Measurements from ENCODE around the gene GPBP1. TPM values are rescaled to one million over a fixed set of nuclear protein-coding genes. Genes with fewer than 3 reads are reported as not detected.
"Not testable (repeated sequence)": the region's sequence is repeated elsewhere in the genome, so short reads cannot be mapped to it uniquely, and the experiment has no call there.

GPBP1 gene
- total and polyA plus RNA-seq, 7 donors, result 37.3 to 74.0 (median 53.1) TPM

DNA sequence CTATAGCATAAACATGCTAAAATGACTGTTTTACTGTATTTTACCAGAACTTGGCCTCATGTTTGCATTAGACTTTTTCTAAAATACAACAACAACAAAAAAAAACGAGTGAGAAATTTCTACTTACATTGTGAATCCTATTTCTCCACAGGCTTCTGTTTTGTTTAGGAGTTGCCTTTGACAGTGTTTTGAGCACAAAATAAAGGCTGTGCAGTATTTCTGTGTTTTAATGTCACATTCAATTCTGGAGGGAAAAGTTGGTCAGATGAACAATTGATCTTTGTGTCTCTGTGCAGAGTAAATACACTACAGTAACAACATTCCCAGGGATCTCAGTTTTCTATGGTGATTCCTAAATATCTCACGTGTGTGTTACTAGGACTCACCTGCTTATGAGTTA lies 131.1 kb downstream of the GPBP1 start:
- H3K4me3 ChIP-seq, result no peak overlapping the region
- no peaks in the 10 kb centered on the region for H3K36me3 ChIP-seq (ENCODE audit: insufficient read depth in 1 of 2, low read depth in 1 of 2)
- 61 to 73% (median 61%) methylated on average over 2 of the region's 2 CpGs for WGBS, 3 donors
- ATAC-seq (no peak), DNase-seq (no peak)
- TF ChIP-seq, protein P1, sequence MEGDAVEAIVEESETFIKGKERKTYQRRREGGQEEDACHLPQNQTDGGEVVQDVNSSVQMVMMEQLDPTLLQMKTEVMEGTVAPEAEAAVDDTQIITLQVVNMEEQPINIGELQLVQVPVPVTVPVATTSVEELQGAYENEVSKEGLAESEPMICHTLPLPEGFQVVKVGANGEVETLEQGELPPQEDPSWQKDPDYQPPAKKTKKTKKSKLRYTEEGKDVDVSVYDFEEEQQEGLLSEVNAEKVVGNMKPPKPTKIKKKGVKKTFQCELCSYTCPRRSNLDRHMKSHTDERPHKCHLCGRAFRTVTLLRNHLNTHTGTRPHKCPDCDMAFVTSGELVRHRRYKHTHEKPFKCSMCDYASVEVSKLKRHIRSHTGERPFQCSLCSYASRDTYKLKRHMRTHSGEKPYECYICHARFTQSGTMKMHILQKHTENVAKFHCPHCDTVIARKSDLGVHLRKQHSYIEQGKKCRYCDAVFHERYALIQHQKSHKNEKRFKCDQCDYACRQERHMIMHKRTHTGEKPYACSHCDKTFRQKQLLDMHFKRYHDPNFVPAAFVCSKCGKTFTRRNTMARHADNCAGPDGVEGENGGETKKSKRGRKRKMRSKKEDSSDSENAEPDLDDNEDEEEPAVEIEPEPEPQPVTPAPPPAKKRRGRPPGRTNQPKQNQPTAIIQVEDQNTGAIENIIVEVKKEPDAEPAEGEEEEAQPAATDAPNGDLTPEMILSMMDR (IDR thresholded peaks at IDR 0.05), result no peak
- H3K27ac ChIP-seq, result no peak overlapping the region
- H3K27me3 ChIP-seq (ENCODE audit: insufficient read depth in 3 of 3, low read length in 2 of 3), result no peaks in the 10 kb centered on the region
- H3K4me1 ChIP-seq, result no peaks in the 10 kb centered on the region
- intact Hi-C loops (cut with DNase I), result loop anchor here in 1 of 2 donors (10.0 kb wide), 1 partner anchor 470 kb away; no protein-coding TSS in a partner anchor
- H3K9me3 ChIP-seq, result peaks cover 6% of the 10 kb centered on the region

DNA sequence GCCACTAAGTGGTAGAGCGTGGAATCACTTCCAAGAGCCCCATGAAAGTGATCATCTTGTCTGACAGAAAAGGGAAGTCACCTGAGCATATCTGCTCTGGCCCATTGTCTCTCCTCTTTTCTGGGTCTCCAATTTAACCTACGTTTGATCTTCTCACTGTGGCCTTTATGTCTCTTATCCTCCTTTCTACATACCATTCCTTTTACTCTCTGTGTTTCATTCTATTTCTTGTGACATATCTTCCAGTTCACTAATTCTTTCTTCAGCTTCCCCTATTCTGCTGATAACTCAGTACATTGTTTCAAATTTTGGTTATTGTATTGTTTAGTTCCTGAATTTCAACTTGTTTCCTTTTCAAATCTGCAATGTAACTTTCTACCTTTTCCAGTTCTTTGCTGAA lies 132.5 kb downstream of the GPBP1 start:
- Histone ChIP-seq H3K4me3 (no peak overlapping the region), H3K4me1 (no peaks in the 10 kb centered on the region), H3K9me3 (peaks cover 6% of the 10 kb centered on the region), H3K27ac (no peak overlapping the region), H3K36me3 (ENCODE audit: insufficient read depth in 1 of 2, low read depth in 1 of 2) (no peaks in the 10 kb centered on the region), H3K27me3 (ENCODE audit: insufficient read depth in 3 of 3, low read length in 2 of 3) (no peaks in the 10 kb centered on the region)
- intact Hi-C loops (cut with DNase I), result loop anchor here in 1 of 2 donors (10.0 kb wide), 1 partner anchor 468 kb away; no protein-coding TSS in a partner anchor
- TF ChIP-seq, protein P1 (IDR thresholded peaks at IDR 0.05), result no peak
- 87 to 97% (median 93%) methylated on average over 2 of the region's 2 CpGs for WGBS, 3 donors
- no peak for DNase-seq
- ATAC-seq, result no peak

DNA sequence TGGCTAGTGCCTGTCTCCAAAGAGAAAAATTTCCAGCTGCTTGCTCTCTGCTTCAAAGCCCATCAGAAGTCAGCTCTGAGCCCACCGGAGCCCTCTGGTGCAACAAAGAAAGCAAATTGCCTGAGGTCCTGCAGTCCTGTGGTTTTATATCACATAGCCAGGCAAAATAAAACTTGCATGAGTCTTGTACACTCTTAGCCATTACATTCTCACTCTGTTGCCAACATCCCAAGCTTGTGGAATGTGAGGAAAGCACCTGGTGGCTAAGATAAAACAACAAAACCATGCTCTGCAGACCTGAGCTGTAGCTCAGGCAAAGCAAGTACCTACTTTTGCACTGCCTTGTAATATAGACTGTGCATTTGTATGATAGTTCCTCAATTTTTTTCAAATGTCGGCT lies 133.7 kb downstream of the GPBP1 start:
- no peak overlapping the region for H3K4me3 ChIP-seq
- TF ChIP-seq, protein P1 (IDR thresholded peaks at IDR 0.05), result no peak
- WGBS, 3 donors, result 89 to 92% (median 91%) methylated on average over 2 of the region's 2 CpGs
- no peak for DNase-seq
- no peak for ATAC-seq
- no peaks in the 10 kb centered on the region for H3K36me3 ChIP-seq (ENCODE audit: insufficient read depth in 1 of 2, low read depth in 1 of 2)
- no peaks in the 10 kb centered on the region for H3K4me1 ChIP-seq
- H3K27me3 ChIP-seq (ENCODE audit: insufficient read depth in 3 of 3, low read length in 2 of 3), result no peaks in the 10 kb centered on the region
- H3K27ac ChIP-seq, result no peak overlapping the region
- peaks cover 6% of the 10 kb centered on the region for H3K9me3 ChIP-seq
- intact Hi-C loops (cut with DNase I), result loop anchor here in 1 of 2 donors (10.0 kb wide), 1 partner anchor 467 kb away; no protein-coding TSS in a partner anchor

DNA sequence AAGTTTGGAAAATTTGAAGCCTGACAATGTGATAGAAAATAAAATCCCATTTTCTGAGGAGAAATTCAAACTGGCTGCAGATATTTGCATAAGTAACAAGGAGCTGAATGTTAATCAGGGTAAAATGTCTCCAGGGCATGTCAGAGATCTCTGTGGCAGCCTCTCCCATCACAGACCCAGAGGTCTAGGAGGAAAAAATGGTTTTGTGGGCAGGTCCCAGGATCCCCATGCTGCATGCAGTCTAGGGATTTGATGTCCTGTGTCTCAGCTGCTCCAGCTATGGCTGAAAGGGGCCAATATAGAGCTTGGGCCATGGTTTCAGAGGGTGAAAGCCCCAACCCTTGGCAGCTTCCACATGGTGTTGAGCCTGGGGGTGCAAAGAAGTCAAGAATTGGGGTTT lies 135.2 kb downstream of the GPBP1 start:
- not testable (repeated sequence) for H3K9me3 ChIP-seq; H3K27ac ChIP-seq; ATAC-seq; DNase-seq; H3K36me3 ChIP-seq (ENCODE audit: insufficient read depth in 1 of 2, low read depth in 1 of 2); H3K27me3 ChIP-seq (ENCODE audit: insufficient read depth in 3 of 3, low read length in 2 of 3); H3K4me3 ChIP-seq; H3K4me1 ChIP-seq
- intact Hi-C loops (cut with DNase I), result loop anchor here in 1 of 2 donors (10.0 kb wide), 1 partner anchor 466 kb away; no protein-coding TSS in a partner anchor

DNA sequence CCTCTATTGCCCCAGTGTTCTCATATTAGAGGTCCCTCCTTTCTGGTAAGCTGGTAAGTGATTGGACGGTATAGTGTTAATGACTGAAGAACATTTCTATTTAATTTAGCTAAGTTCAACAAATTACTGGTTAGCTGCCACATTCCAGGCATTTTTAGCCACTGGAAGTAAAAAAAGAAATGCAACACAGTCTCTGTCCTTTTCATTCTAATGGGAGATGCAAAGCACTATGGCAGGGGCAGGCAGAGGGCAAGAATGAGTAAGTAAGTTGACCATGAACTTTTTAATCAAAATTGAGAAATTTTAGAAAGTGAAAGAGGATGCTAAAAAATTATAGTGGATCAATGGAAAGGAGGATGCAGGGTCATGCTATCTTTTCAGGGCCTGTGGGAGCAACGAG lies 137.4 kb downstream of the GPBP1 start:
- no peak for ATAC-seq
- no peak for DNase-seq
- 72 to 88% (median 82%) methylated on average over 2 of the region's 2 CpGs for WGBS, 3 donors
- TF ChIP-seq, protein P1 (IDR thresholded peaks at IDR 0.05), result no peak
- H3K4me1 ChIP-seq, result no peaks in the 10 kb centered on the region
- H3K36me3 ChIP-seq (ENCODE audit: insufficient read depth in 1 of 2, low read depth in 1 of 2), result no peaks in the 10 kb centered on the region
- no peak overlapping the region for H3K4me3 ChIP-seq
- no peak overlapping the region for H3K27ac ChIP-seq
- peaks cover 5% of the 10 kb centered on the region for H3K9me3 ChIP-seq
- intact Hi-C loops (cut with DNase I), result no loop called here
- H3K27me3 ChIP-seq (ENCODE audit: insufficient read depth in 3 of 3, low read length in 2 of 3), result no peaks in the 10 kb centered on the region
